Measurements from ENCODE around the gene PPP2R5A.
"Not testable (repeated sequence)": the region's sequence is repeated elsewhere in the genome, so short reads cannot be mapped to it uniquely, and the experiment has no call there.

The PPP2R5A gene

GRCh38 chr1:212267460-212267859 lies 17.8 kb upstream of the PPP2R5A start:
- DNase-seq (ENCODE audit: low read depth in 2 of 2) = no peak

- DNase-seq (ENCODE audit: low read depth in 2 of 2) = no peak
Measured at GRCh38 chr1:212269306-212269705, 15.9 kb upstream of the PPP2R5A start.

GRCh38 chr1:212270564-212270963 lies 14.6 kb upstream of the PPP2R5A start:
- no peak for DNase-seq (ENCODE audit: low read depth in 2 of 2)

DNA sequence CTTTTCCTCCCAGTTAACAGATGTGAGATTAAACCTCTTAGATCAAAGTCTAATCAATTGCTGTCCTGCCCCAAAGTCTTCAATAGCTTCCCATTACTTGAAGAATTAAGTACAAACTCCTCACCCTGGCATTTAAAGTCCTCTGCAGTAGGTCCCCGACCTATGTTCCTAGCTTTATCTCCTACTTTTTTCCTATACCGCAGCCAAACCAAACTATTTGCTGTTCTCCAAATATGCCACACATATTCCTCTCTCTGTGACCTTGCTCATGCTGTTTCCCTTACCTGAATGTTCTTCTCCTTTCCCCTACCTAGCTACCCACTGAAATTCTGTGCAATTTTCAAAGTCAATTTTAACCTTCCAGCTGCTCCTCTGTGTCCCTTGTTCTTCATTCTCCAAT lies 14.0 kb upstream of the PPP2R5A start:
- no peak for DNase-seq (ENCODE audit: low read depth in 2 of 2)

DNA sequence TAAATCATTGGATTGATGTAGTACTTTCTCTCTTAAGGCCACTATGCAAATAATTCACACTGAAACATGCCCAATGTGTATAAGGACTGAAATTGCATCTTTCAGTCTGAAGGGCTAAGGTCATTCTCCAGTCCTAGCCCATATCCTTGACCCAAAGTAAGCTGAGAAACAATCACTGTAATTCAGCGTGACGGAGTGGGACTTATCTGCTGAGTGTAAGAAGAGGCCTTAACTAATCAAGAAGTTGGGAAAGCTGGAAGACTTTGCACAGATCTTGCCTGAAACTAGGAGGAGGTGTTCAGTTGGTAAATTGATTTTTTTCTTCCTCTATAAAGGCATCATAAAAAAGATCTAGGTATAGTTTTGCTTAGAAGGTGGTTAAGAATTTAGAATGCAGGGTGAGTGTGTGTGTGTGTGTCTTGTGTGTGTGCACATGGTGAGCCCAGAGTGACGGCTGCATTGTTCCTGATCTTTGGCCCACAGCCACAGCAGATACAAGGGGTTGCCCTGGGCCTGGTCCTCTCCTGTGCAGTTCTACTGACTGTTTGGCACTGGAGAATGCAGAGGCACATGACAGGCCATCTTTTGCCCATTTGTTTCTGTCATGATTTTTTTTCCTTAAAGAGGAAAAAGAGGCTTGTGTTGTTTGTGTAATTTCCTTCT lies 13.3 kb upstream of the PPP2R5A start:
- DNase-seq (ENCODE audit: low read depth in 2 of 2) = no peak

- no peak for DNase-seq (ENCODE audit: low read depth in 2 of 2)
Measured at GRCh38 chr1:212281590-212281989, 3.6 kb upstream of the PPP2R5A start.

DNA sequence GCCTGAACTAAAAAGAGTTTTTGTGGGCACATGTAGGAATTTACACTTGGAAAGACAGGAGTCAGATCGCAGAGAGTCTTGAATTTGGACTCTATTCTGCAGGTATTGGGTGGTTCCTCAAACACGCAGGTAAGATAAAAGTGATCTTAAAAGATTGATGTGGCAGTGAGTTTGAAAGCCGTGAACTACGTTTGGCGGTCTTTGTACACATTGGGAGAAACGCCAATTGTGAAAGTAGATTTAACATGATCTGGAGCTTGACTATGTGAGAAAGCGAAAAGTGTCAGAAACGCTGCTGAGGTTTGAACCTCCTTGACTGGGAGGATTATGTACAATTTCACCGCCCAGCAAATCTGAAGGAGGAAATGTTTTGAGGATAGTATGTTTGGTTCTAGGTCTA lies 1.5 kb upstream of the PPP2R5A start:
- no peak for DNase-seq (ENCODE audit: low read depth in 2 of 2)

DNA sequence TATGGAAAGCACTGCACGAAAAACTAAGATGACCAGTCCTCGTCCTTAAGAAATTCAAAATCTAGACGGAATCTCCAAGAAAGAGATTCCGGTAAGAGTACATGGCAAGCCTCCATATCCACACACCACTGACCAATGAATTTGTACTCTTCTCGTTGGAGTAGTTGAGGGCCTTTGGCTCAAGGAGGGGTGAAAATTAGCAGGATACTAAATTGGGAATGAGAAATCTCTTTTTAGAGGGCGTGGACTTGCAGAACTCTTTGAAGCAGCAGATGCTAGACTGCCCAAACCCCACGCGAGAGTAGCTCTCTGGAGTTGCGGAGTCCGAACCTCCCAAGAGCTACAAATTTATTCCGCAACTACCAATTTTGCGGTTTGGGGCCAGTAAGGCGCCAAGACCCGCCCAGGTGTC lies 872 bp upstream of the PPP2R5A start:
- no peak for DNase-seq (ENCODE audit: low read depth in 2 of 2)

DNA sequence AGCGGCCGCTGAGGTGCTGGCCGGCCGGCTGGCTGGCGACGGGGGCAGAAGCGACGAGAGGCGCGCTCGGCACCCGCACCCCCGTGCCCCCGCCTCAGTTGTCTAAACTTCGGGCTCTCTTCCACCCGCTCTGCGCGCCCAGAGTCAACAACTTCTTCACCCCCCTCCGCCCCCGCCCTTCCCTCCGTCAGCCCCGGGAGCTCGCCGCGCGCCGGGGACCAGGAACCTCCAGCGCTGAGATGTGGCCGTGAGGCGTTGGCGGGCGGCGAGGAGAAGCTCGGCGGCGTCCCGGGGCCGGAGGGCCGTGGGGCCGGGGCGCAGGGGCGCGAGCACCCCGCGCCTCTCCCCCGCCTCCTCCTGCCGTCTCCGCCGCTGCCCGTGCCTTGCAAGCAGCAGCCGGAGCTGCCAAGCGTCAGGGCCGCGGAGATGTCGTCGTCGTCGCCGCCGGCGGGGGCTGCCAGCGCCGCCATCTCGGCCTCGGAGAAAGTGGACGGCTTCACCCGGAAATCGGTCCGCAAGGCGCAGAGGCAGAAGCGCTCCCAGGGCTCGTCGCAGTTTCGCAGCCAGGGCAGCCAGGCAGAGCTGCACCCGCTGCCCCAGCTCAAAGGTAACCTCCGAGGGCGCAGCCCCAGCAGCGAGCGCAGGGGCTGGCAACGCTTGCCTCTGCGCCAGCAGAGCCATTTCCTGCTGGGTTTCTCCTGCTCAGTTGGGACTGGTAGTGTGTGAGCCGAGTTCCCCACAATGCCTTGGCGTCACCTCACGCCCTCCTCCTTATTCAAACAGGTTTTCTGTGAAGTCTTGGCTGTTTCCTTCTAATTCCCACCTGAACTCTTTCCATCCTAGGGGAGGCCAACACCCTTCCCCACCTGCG lies 710 bp downstream of the PPP2R5A start:
- peak; percentile 43 to 67 for DNase-seq (ENCODE audit: low read depth in 2 of 2)

- DNase-seq (ENCODE audit: low read depth in 2 of 2) = no peak
Measured at GRCh38 chr1:212286556-212287131, 1.4 kb downstream of the PPP2R5A start.

GRCh38 chr1:212287261-212287895 lies 2.2 kb downstream of the PPP2R5A start:
- DNase-seq (ENCODE audit: low read depth in 2 of 2) = no peak

- not testable (repeated sequence) for DNase-seq (ENCODE audit: low read depth in 2 of 2)
Measured at GRCh38 chr1:212287995-212288394, 2.8 kb downstream of the PPP2R5A start.

DNA sequence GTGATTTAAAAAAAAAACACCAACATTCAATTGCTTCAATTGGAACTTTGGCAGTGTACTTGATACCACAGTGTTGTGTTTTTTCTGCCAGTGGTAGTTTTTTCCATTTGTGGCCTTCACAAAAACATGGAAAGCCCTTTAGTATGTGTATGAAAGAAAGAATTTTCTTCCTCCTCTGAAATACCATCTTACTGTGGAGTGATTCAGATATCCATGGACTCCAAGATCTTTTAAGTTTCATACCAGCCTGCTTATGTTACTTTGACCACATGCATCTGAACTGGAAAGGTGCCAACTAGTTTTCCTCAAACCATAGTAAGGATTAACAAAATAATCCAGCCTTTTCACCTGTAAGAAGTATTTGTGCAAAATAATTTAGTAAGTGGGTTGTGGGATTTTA lies 3.4 kb downstream of the PPP2R5A start:
- DNase-seq (ENCODE audit: low read depth in 2 of 2) = no peak

DNA sequence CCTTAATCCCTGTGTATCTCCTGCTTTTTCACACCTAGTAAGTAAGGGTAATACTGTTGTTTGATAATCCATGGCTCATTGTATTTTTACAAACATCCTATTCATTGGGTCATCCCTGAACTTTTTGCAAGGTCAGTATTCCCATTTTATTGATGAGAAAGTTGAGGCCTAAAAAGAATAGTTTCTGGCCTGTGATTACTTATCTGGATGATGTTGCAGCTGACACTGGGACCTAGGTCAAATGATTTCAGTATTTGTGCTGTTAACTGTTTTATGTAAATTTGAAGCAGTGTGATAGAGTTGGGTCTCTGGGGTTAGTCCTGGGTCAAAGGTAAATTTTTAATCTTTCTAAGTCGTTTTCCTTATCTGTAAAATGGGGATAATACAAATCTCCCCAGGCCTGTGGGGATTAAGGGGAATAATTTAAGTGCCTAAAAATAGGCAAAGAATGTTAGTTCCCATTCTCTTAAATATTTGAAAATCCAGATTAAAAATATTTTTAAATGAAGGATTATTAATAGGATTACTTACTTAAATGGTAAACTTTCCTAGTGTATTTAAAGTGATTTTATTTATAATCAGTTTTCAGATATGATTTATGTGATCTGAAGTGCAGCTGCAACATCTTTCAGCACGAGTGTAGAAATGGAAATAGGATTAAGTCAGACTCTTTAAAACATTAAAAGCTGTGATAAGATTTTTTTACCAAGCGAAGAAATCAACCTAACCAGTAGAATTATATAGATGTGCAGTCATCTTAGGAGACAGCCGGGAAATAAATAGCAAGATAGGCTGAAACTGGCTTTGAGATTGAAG lies 4.3 kb downstream of the PPP2R5A start:
- DNase-seq (ENCODE audit: low read depth in 2 of 2) = no peak

GRCh38 chr1:212290608-212291007 lies 5.4 kb downstream of the PPP2R5A start:
- DNase-seq (ENCODE audit: low read depth in 2 of 2) = no peak

DNA sequence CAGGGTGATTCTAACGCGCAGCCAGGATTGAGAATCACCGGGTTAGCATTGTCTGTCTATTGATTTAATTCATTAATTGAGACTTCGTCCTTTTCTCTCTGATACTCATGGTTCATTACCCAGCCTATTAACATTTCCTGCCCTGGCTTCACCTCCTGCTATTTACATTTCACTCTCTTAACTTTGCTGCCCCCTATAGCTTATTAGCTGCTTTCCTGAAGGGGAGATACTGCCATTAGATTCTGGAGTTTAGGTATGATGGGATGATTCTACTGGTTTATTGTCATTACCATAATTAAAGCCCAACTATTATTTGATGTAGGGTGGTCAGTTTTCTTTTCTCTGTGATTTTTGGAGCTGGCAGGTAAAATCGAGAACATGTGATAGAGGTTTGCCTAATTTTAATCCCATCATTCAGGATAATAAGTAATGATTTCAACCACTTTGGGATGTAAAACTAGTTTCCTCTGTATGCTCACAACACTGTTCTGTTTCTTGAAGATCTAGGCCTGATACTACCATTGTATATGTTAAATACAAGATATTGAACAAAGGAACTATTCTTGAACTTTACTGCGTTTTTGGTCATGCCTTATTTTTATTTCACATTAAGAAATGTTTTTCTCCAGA lies 6.4 kb downstream of the PPP2R5A start:
- DNase-seq (ENCODE audit: low read depth in 2 of 2) = no peak

DNA sequence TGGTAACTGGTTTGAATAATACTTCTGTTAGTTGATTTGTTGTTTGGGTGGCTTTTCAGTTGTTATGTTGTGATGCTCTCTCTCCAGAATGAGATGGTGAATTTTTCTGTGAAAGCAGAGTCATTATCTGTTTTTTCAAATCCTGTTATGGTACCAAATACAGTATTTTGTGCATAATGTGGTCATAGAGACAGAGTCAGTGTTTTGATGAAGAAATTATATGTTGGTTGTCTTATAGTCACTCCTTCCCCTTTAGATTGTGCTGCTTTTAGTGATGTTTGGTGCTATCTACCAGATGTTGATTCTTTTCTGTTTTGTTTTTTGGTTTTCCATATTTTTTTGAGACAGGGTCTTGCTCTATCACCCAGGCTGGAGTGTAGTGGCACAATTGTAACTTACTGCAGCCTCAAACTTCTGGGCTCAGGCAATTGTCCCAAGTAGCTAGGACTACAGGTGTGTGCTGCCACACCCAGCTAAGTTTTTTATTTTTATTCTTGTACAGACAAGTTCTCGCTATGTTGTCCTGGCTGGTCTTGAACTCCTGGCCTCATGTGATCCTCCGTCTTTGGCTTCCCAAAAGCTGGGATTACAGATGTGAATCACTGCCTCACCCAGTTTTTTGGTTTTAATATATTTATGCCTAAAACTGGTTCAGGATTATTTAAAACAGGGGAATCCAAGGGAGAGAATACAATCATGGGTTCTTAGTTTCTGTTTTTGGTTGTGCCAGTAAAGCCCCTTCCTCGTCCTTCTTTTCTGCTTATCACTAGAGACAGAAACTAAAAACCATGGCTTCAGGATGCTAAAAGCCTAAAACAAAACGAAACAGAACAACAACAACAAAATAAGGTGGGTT lies 7.3 kb downstream of the PPP2R5A start:
- no peak for DNase-seq (ENCODE audit: low read depth in 2 of 2)

- no peak for DNase-seq (ENCODE audit: low read depth in 2 of 2)
Measured at GRCh38 chr1:212293579-212293978, 8.4 kb downstream of the PPP2R5A start.

- DNase-seq (ENCODE audit: low read depth in 2 of 2) = no peak
Measured at GRCh38 chr1:212294983-212295382, 9.8 kb downstream of the PPP2R5A start.

DNA sequence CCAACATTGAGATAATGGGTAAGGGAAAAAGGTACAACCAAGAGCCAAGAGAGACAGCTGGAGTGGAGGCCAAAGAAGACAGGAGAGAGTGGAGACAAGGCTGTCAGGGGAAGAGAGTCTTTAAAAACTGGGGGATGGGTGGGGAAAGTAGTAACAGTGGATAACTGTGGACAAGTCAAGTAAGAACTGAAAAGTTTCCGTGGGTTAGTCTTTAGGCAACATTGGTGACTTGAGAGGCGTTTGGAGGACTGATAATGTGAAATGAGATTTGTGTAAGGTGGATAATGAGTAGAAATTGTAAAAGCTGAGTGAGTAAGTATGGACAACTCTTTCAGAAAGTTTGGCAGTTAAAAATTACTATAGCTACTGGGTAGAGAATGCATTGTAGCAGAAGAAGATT lies 10.4 kb downstream of the PPP2R5A start:
- no peak for DNase-seq (ENCODE audit: low read depth in 2 of 2)

All from stimulated activated CD8-positive, alpha-beta memory T cell treated with anti-CD3 and anti-CD28 coated beads, Interleukin-7, amount 100 ng/mL, for 4 hours (primary cell).